H1 (cell line): ENCODE data around the gene OR2F1. TPM values are rescaled to one million over a fixed set of nuclear protein-coding genes. Genes with fewer than 3 reads are reported as not detected.

Experiments
- TEAD4 ChIP-seq: IDR thresholded peaks from 2 replicates; pipeline ENCODE4 v1.6.1; 2012; ENCODE audit warnings: low read depth, low read length, inconsistent platforms, mixed read lengths
- polyA plus RNA-seq, 7 experiments: library from polyadenylated mRNA; depleted of rRNA in 3 of 7; stranded (reverse) in 5 of 7; unstranded in 2 of 7; fragments of >200 nt in 5 of 7; fragments of 200-250 nt in 2 of 7; gene quantifications; 1 replicate in 5 of 7; 2 replicates in 1 of 7; 4 replicates in 1 of 7; pipeline versions ENCODE4 v1.2.1 to v1.2.3, GENCODE V29; 2011 to 2013; ENCODE audit warnings: missing spikeins in 2 of 7, mixed read lengths in 2 of 7
- total RNA-seq: library from RNA; stranded (reverse); fragmentation: NEBNext Ultra II Directional; extraction: Animal tissue kit (Norgen Biotek cat#: 25700); gene quantifications from 2 replicates; pipeline ENCODE4 v1.2.1, GENCODE V29; 2021

OR2F1 gene
- total and polyA plus RNA-seq, 2 of the 8 experiments (the other 6 are each of a cell fraction or from before 2014, with no cell fraction given), result 0.19 TPM; not detected in 1

DNA sequence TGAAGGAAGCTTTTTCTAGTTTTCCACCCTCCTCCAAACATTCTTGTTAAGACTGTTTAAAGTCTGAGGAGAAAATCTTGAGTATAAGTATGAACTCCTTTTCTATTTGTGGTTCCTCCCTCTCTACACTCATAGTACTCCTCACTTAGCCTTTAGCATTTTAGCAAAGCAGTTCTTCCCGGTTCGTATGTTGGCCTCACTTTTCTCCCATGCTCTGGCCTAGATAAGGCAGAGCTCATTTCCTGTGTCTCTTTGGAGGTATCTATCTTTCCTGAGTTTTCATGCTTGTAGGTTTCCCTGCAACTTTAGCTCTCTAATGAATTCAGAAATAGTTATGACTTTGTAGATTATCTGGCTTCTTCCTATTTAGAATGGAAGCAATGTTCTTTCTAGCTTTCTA lies 5.9 kb upstream of the OR2F1 start (continued):
- TF ChIP-seq TEAD4, result no peak
